SK-N-MC (cell line): ENCODE data around the gene CALHM5.
"Not testable (repeated sequence)": the region's sequence is repeated elsewhere in the genome, so short reads cannot be mapped to it uniquely, and the experiment has no call there.

ENCODE experiments used
- EZH2 ChIP-seq: fragments of 200-600 bp; sonication (generic); IDR thresholded peaks from one replicate; pipeline ENCODE4 v1.6.1; 2017; ENCODE audit warnings: antibody characterized with exemption
- FOXP2 ChIP-seq: optimal IDR thresholded peaks from 2 replicates; pipeline ENCODE3; 2011; ENCODE audit warnings: mild to moderate bottlenecking, moderate library complexity; ENCODE audit not compliant: insufficient read depth; ENCODE audit errors: extremely low read length, control extremely low read depth
- POLR2AphosphoS5 ChIP-seq: IDR thresholded peaks from 2 replicates; pipeline ENCODE4 v1.6.1; 2012; ENCODE audit warnings: mild to moderate bottlenecking, low read depth, low read length, borderline replicate concordance

DNA sequence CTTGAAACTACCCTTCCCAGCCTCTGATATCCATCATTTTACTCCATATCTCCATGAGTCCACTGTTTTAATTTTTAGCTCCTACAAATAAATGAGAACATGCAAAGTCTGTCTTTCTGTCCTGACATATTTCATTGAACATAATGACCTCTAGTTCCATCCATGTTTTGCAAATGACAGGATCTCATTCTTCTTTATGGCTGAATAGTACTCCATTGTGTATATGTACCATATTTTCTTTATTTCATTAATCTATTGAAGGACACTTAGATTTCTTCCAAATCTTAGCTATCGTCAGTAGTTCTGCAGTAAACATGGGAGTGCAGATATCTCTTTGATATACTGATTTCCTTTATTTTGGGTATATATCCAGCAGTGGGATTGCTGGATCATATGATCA is 16.3 kb upstream of the CALHM5 start:
- not testable (repeated sequence) for TF ChIP-seq POLR2AphosphoS5, EZH2, FOXP2
